A549 treated with Hydrocortisone at 1 μM for 4 hours (cell line): ENCODE data around the gene EEF1A1. TPM values are rescaled to one million over a fixed set of nuclear protein-coding genes. Genes with fewer than 3 reads are reported as not detected.

Experiments
- total RNA-seq: library from RNA; stranded (reverse); fragments of 200-300 nt; extraction: Qiagen RNA extraction; gene quantifications from 5 replicates; pipeline ENCODE4 v1.2.3, GENCODE V29; 2022

The EEF1A1 gene
- total RNA-seq, result 7,273 to 9,095 TPM (median 7,623 TPM) in 5 replicates

GRCh38 chr6:73520688-73521350 lies at the start of gene EEF1A1:
Gene EEF1A1 (minus strand): TSS chr6:73521032. CDS start chr6:73520026, 1,006 bp downstream.

Other genes with a start within 250 kb of the EEF1A1 start
- not detected in 5 replicates for gene DPPA5, start 166.8 kb downstream of the EEF1A1 start, total RNA-seq
- not detected in 5 replicates for gene KHDC3L, start 158.4 kb downstream of the EEF1A1 start, total RNA-seq
- gene OOEP, start 151.1 kb downstream of the EEF1A1 start, total RNA-seq, result not detected in 5 replicates
- 0.05 TPM in 1 of 5 replicates, not detected in the others for gene DDX43, start 126.2 kb downstream of the EEF1A1 start, total RNA-seq
- 3.8 to 4.4 TPM (median 4.0 TPM) in 5 replicates for gene CGAS, start 68.7 kb downstream of the EEF1A1 start, total RNA-seq
- 8.4 to 11.6 TPM (median 10.2 TPM) in 5 replicates for gene MTO1, start 59.3 kb downstream of the EEF1A1 start, total RNA-seq
- 12.9 to 15.1 TPM (median 14.3 TPM) in 5 replicates for gene SLC17A5, start 133.0 kb upstream of the EEF1A1 start, total RNA-seq
- 42.4 to 78.3 TPM (median 67.9 TPM) in 5 replicates for gene CD109, start 175.2 kb upstream of the EEF1A1 start, total RNA-seq